Gastrocnemius medialis (tissue), 4 donors: ENCODE results near the gene TSPAN9.

Experiments used
- CTCF ChIP-seq, 5 experiments: fragments of 450-650 bp in 3 of 5; fragments of 200-600 bp in 2 of 5; sonication (generic) in 2 of 5; IDR thresholded peaks in 4 of 5; conservative IDR thresholded peaks in 1 of 5; 1 replicate in 4 of 5; 2 replicates in 1 of 5; pipeline ENCODE4 v1.5.1; 2016 to 2019; ENCODE audit warnings: antibody characterized with exemption in 5 of 5, mild to moderate bottlenecking in 3 of 5, moderate library complexity in 3 of 5
- POLR2A ChIP-seq, 2 donors: fragments of 450-650 bp; IDR thresholded peaks; one replicate each; pipeline ENCODE4 v1.6.1; 2017; ENCODE audit warnings: antibody characterized with exemption in 2 of 2, mild to moderate bottlenecking in 2 of 2, moderate library complexity in 2 of 2

GRCh38 chr12:3195859-3196483, 118.8 kb downstream of the TSPAN9 start:
- no peak for TF ChIP-seq CTCF (IDR thresholded peaks at IDR 0.05 in 4 of 5, conservative IDR thresholded peaks at IDR 0.05 in 1 of 5)
- TF ChIP-seq POLR2A (IDR thresholded peaks at IDR 0.05): no peak
